Sigmoid colon (tissue), 4 donors: ENCODE results near the gene TADA3.

ENCODE experiments used
- CTCF ChIP-seq, 4 experiments: fragments of 450-650 bp in 3 of 4; fragments of 200-600 bp in 1 of 4; IDR thresholded peaks; one replicate each; pipeline ENCODE4 v1.5.1; 2016 to 2019; ENCODE audit warnings: antibody characterized with exemption in 4 of 4, mild to moderate bottlenecking in 3 of 4, moderate library complexity in 2 of 4
- EP300 ChIP-seq, 4 donors: sonication (generic); formaldehyde crosslinking; IDR thresholded peaks; one replicate each; pipeline ENCODE4 v1.6.1; 2017; ENCODE audit warnings: antibody characterized with exemption in 4 of 4
- POLR2A ChIP-seq, 2 donors: fragments of 450-650 bp; IDR thresholded peaks; one replicate each; pipeline ENCODE4 v1.6.1; 2016; ENCODE audit warnings: antibody characterized with exemption in 2 of 2, mild to moderate bottlenecking in 2 of 2, moderate library complexity in 2 of 2
- POLR2AphosphoS5 ChIP-seq, 4 donors: sonication (generic); formaldehyde crosslinking; IDR thresholded peaks; one replicate each; pipeline ENCODE4 v1.6.1; 2017; ENCODE audit warnings: antibody characterized with exemption in 4 of 4

GRCh38 chr3:9744162-9744561 lies 48.1 kb downstream of the TADA3 start:
- no peak for TF ChIP-seq EP300 (IDR thresholded peaks at IDR 0.05)
- TF ChIP-seq POLR2A (IDR thresholded peaks at IDR 0.05) = no peak
- TF ChIP-seq CTCF (IDR thresholded peaks at IDR 0.05) = no peak
- TF ChIP-seq POLR2AphosphoS5 (IDR thresholded peaks at IDR 0.05) = no peak
